Hepatic stellate cell (primary cell): ENCODE results near the gene GBX1.
A peak's percentile ranks its signal among the peaks of the same experiment; 100 is the strongest.

Experiments used
- DNase-seq: peaks from one replicate; pipeline ENCODE4 v3.0.0; 2011; ENCODE audit warnings: low spot score

GBX1 gene

GRCh38 chr7:151173386-151174245 is 6.1 kb upstream of the GBX1 start:
- DNase-seq: no peak

GRCh38 chr7:151172273-151173141 is 5.0 kb upstream of the GBX1 start:
- DNase-seq: peak; percentile 81

GRCh38 chr7:151168787-151169162 is 1.3 kb upstream of the GBX1 start:
- no peak for DNase-seq

- DNase-seq: no peak
These were observed 701 bp upstream of the GBX1 start for GRCh38 chr7:151168003-151168786.

- no peak for DNase-seq
These were observed 781 bp downstream of the GBX1 start for GRCh38 chr7:151166629-151167196.

- DNase-seq: no peak
These were observed 5.7 kb downstream of the GBX1 start for GRCh38 chr7:151161757-151162156.

GRCh38 chr7:151157645-151158329 is 9.7 kb downstream of the GBX1 start:
- DNase-seq: no peak

- no peak for DNase-seq
These were observed 14.6 kb downstream of the GBX1 start for GRCh38 chr7:151152643-151153513.

- no peak for DNase-seq
These were observed 17.1 kb downstream of the GBX1 start for GRCh38 chr7:151150388-151150787.

GRCh38 chr7:151148319-151149259 is 18.9 kb downstream of the GBX1 start:
- DNase-seq: no peak

GRCh38 chr7:151146761-151147160 is 20.7 kb downstream of the GBX1 start:
- no peak for DNase-seq

GRCh38 chr7:151144387-151144786 is 23.1 kb downstream of the GBX1 start:
- no peak for DNase-seq

- DNase-seq: no peak
These were observed 24.1 kb downstream of the GBX1 start for GRCh38 chr7:151143261-151144015.

GRCh38 chr7:151142686-151143040 is 24.8 kb downstream of the GBX1 start:
- DNase-seq: no peak

GRCh38 chr7:151141855-151142685 is 25.4 kb downstream of the GBX1 start:
- DNase-seq: no peak

- DNase-seq: no peak
These were observed 26.1 kb downstream of the GBX1 start for GRCh38 chr7:151141311-151141854.

GRCh38 chr7:151140826-151141225 is 26.7 kb downstream of the GBX1 start:
- DNase-seq: no peak
